ENCODE results near the gene RBMS1.
A peak's percentile ranks its signal among the peaks of the same experiment; 100 is the strongest.
"Not testable (repeated sequence)": the region's sequence is repeated elsewhere in the genome, so short reads cannot be mapped to it uniquely, and the experiment has no call there.

RBMS1 gene

GRCh38 chr2:160430001-160430344 is 63.6 kb downstream of the RBMS1 start:
- no peak for FAIRE-seq

- FAIRE-seq, result peak; percentile 90
Observed at GRCh38 chr2:160429248-160430000, 64.2 kb downstream of the RBMS1 start.

- no peak for FAIRE-seq
Observed at GRCh38 chr2:160428405-160428763, 65.2 kb downstream of the RBMS1 start.

- peak; percentile 71 for FAIRE-seq
Observed at GRCh38 chr2:160427629-160428404, 65.8 kb downstream of the RBMS1 start.

GRCh38 chr2:160426604-160427003 is 67.0 kb downstream of the RBMS1 start:
- FAIRE-seq, result no peak

GRCh38 chr2:160425434-160426151 is 68.0 kb downstream of the RBMS1 start:
- no peak for FAIRE-seq

- no peak for FAIRE-seq
Observed at GRCh38 chr2:160423126-160423525, 70.5 kb downstream of the RBMS1 start.

- not testable (repeated sequence) for FAIRE-seq
Observed at GRCh38 chr2:160421646-160422501, 71.7 kb downstream of the RBMS1 start.

- FAIRE-seq, result no peak
Observed at GRCh38 chr2:160420711-160421110, 72.9 kb downstream of the RBMS1 start.

GRCh38 chr2:160419776-160420505 is 73.7 kb downstream of the RBMS1 start:
- no peak for FAIRE-seq

GRCh38 chr2:160418853-160419252 is 74.8 kb downstream of the RBMS1 start:
- FAIRE-seq, result no peak

GRCh38 chr2:160418398-160418765 is 75.2 kb downstream of the RBMS1 start:
- no peak for FAIRE-seq

GRCh38 chr2:160417745-160418397 is 75.7 kb downstream of the RBMS1 start:
- no peak for FAIRE-seq

GRCh38 chr2:160415991-160416390 is 77.6 kb downstream of the RBMS1 start:
- no peak for FAIRE-seq

- FAIRE-seq, result no peak
Observed at GRCh38 chr2:160411955-160412354, 81.7 kb downstream of the RBMS1 start.

GRCh38 chr2:160411167-160411566 is 82.4 kb downstream of the RBMS1 start:
- FAIRE-seq, result no peak

- no peak for FAIRE-seq
Observed at GRCh38 chr2:160409480-160409879, 84.1 kb downstream of the RBMS1 start.

GRCh38 chr2:160408959-160409291 is 84.7 kb downstream of the RBMS1 start:
- FAIRE-seq, result no peak

- FAIRE-seq, result no peak
Observed at GRCh38 chr2:160408173-160408958, 85.2 kb downstream of the RBMS1 start.

GRCh38 chr2:160407393-160408172 is 86.0 kb downstream of the RBMS1 start:
- no peak for FAIRE-seq
